ENCODE results near the gene KRTAP9-8.
"Not testable (repeated sequence)": the region's sequence is repeated elsewhere in the genome, so short reads cannot be mapped to it uniquely, and the experiment has no call there.

The KRTAP9-8 gene

GRCh38 chr17:41255381-41256290, 17.8 kb downstream of the KRTAP9-8 start, which contains the start of gene KRTAP9-9:
Gene KRTAP9-9 (plus strand): TSS chr17:41255384.
- DNase-seq (ENCODE audit: low spot score): not testable (repeated sequence)

DNA sequence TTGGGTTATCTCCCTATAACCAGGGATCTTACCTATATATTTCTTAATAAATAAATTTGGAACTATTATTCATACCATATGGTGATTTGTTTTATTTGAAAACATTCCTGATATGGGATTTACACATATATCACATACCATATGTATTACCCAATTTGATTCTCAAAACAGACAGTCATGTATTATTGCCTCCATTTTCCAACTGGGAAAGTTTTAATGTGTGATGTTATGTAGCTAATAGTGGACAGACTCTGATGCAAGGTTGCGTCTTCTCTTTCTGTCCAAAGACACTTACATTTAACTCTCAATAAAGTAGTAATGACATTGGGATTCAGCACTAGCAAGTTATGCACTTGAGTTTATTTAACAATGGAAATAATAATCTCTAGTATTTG, 18.5 kb downstream of the KRTAP9-8 start:
- no peak for DNase-seq (ENCODE audit: low spot score)

GRCh38 chr17:41258406-41258805, 20.6 kb downstream of the KRTAP9-8 start:
- no peak for DNase-seq (ENCODE audit: low spot score)

- no peak for DNase-seq (ENCODE audit: low spot score)
Observed at GRCh38 chr17:41263212-41263611, 25.4 kb downstream of the KRTAP9-8 start.

- no peak for DNase-seq (ENCODE audit: low spot score)
Observed at GRCh38 chr17:41264599-41264998, 26.8 kb downstream of the KRTAP9-8 start.

DNA sequence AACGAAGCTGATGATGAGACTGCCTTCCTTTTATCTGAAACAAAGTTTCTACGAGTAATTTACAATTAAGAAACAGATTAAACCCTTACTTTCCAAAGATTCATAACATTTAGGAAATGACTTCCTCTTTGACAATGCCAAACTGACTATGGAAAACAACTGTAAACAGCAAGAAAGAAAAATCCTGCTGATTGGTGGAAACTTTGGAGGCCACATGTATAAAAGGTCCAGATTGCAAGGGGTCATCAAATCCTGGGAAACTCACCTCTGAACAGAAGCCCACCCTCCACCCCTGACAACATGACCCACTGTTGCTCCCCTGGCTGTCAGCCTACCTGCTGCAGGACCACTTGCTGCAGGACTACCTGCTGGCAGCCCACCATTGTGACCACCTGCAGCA, 27.3 kb downstream of the KRTAP9-8 start, which contains the start of gene KRTAP9-6:
TSS of gene KRTAP9-6 (plus strand) at position 301 of the 400 bp plus-strand sequence. CDS start at position 301, 0 bp downstream.
- DNase-seq (ENCODE audit: low spot score): no peak

GRCh38 chr17:41267711-41268110, 29.9 kb downstream of the KRTAP9-8 start:
- DNase-seq (ENCODE audit: low spot score): no peak

- DNase-seq (ENCODE audit: low spot score): not testable (repeated sequence)
Observed at GRCh38 chr17:41271323-41271722, 33.5 kb downstream of the KRTAP9-8 start.

DNA sequence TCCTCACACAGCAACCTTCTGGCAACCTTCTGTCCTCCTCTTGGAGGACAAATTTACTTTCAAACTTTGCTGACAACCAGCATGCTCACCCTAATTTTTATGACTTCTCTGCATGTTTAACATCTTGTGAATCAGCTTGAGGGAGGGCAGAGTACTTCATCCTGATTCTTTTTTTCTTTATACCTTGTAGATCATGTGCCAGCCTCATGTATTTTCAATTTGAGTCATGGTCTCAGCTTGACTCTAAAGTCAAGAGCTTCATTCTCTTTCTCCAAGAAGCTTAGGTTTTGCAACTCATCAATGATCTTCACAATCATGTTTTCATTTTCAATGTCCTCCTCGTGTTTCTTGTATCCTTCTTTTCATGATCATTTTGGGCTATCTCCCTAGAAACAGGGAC, 34.1 kb downstream of the KRTAP9-8 start:
- no peak for DNase-seq (ENCODE audit: low spot score)

GRCh38 chr17:41275648-41276190, 37.9 kb downstream of the KRTAP9-8 start, which contains the start of gene KRTAP9-7:
Gene KRTAP9-7 (plus strand): TSS chr17:41275698. CDS start chr17:41275698, 0 bp downstream.
- DNase-seq (ENCODE audit: low spot score): not testable (repeated sequence)

GRCh38 chr17:41278176-41278955, 40.6 kb downstream of the KRTAP9-8 start:
- no peak for DNase-seq (ENCODE audit: low spot score)

GRCh38 chr17:41284043-41284442, 46.2 kb downstream of the KRTAP9-8 start:
- DNase-seq (ENCODE audit: low spot score): no peak

GRCh38 chr17:41284546-41284945, 46.7 kb downstream of the KRTAP9-8 start:
- no peak for DNase-seq (ENCODE audit: low spot score)

DNA sequence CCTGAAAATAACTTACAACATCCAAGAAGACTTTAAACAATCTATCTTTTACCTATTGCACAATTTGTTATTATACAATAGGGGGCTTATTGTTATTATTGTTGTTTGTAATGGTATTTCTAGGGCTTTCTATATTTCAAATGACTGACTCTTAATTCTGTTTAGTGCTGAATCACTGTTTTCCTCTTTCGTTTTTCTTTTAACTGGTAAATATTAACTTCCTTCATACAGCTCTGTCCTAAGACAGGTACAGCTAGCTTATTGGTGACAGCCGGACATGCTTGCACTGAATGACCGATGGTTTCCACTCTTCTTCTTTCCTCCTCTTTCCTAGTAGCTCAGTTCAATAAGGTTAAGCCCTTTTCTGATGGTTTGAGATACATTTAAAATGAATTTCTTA, 49.3 kb downstream of the KRTAP9-8 start:
- no peak for DNase-seq (ENCODE audit: low spot score)
